ENCODE data around the gene TEAD1. TPM values are rescaled to one million over a fixed set of nuclear protein-coding genes. Genes with fewer than 3 reads are reported as not detected.

TEAD1 gene
- total RNA-seq: 10 to 100 TPM; 89.6 to 93.8 TPM
- long read RNA-seq, full-length matches to known transcripts: 1 of 26 reads
- long read RNA-seq, partial matches to known transcripts: 0 of 26 reads
- long read RNA-seq, other reads (novel, unspliced or antisense): 25 of 26 reads

DNA sequence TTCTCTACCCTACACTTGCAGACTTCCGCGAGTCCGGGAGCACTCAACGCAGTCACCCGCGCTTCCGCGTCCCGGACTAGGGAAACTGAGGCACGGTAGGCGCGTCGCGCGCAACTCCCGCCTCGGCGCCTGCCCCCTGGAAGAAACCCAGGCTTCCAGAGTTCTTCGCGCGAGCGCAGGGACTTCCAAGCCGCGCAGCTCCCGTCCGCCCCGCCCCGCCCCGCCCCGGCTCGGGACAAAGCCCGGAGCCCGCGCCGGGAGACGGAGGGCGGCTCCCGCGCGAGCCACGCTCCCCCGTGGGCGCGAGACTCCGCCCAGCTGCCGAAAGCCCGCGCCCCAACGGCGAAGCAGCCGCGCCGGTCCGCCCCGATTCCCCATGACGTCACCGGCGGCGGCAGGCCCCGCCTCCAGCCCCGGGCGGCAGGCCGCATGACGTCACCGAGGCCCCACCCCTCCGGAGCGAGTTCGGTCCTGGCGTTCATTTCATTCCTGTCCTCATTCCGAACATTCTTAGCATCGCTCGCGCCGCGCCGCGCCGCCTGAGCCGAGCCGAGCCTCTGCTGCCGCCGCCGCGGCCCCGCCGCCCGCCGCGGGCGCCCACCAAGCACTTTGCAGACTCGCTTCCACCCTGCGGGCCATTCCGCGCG is at the start of gene TEAD1:
Gene TEAD1, plus strand, starts transcription at position 498 of the 647 bp plus-strand sequence.
- intact Hi-C loops (cut with DNase I): loop anchor here (5.0 to 10.0 kb wide), 4 partner anchors 72 to 221 kb away; no protein-coding TSS in a partner anchor
- peak; percentile 95 to 98 for ATAC-seq
- peak; percentile 96 for DNase-seq

DNA sequence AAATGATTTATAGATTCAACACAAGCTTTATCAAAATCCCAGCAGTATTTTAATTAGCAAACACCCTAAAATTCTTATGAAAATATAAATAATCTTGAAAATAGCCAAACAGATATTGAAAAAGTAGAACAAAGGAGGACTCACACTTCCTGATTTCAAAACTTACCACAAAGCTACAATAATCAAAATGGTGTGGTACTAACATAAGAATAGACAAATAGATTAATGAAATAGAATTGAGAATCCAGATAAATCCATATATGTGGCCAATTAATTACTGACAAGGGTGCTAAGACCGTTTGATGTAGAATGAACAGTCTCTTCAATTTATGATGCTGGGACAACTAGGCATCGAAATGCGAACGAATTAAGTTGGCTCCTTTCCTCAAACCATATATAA is 49.6 kb upstream of the TEAD1 start:
- no peak for ATAC-seq
- intact Hi-C loops (cut with DNase I): no loop called here
- no peak for DNase-seq

DNA sequence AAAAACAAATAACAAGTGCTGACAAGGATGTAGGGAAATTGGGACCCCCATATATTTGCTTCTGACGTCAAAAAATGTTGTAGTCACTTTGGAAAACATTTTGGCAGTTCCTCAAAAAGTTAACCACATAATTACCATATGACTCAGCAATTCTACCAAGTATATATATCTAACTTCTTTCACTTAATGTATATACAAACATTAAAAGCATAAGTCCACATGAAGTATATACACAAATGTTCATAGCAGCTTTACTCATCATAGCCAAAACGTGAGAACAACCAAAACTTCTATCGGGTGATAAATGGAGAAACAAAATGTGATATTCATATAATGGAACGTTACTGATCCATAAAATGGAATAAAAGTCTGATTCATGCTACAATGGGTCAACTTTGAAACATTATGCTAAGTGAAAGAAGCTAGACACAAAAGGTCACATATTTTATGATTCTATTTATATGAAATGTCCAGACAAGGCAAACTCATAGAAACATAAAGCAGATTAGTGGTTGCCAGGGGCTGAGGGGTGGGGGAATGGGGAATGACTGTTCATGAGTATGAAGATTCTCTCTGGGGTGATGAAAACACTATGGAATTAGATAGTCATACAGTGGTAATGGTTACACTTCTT is 48.7 kb upstream of the TEAD1 start:
- DNase-seq: no peak
- intact Hi-C loops (cut with DNase I): no loop called here
- no peak for ATAC-seq

DNA sequence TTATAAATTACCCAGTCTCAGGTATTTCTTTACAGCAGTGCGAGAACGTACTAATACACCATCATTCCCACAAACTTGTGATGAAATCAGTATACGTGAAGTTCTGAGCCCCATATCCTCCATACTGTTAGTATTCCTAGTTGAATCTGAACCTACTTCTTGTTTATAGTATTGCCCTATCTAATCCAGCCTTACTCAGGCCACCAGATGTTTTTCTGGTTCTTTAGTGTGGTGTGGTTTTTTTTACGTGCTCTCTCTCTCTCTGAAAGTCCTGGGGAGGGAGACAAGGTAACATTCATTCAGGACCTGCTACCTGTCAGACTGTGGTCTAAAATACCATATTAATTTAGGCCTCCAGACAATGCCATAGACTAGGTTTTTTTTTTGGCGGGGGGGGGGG is 47.6 kb upstream of the TEAD1 start:
- intact Hi-C loops (cut with DNase I): no loop called here
- no peak for ATAC-seq
- no peak for DNase-seq

DNA sequence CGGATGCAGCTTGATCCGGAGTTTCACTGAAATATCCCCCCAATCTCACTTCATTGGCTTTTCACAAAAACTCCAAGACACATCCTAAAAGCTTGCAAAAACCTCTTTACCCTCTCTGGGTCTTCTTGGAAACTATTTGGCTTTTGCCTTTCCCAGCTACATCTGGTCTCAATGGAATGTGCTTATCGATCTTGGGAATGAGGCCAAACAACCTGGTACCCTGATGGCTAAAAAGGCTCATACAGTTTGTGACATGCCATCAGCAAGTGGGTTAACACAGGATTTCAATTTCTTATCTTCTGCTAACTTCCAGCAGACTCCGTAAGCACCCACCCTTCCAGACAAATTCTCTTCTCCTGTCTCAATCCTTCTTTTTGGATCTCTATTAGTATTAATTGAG is 45.9 kb upstream of the TEAD1 start:
- DNase-seq (no peak), ATAC-seq (no peak)
- intact Hi-C loops (cut with DNase I): no loop called here

DNA sequence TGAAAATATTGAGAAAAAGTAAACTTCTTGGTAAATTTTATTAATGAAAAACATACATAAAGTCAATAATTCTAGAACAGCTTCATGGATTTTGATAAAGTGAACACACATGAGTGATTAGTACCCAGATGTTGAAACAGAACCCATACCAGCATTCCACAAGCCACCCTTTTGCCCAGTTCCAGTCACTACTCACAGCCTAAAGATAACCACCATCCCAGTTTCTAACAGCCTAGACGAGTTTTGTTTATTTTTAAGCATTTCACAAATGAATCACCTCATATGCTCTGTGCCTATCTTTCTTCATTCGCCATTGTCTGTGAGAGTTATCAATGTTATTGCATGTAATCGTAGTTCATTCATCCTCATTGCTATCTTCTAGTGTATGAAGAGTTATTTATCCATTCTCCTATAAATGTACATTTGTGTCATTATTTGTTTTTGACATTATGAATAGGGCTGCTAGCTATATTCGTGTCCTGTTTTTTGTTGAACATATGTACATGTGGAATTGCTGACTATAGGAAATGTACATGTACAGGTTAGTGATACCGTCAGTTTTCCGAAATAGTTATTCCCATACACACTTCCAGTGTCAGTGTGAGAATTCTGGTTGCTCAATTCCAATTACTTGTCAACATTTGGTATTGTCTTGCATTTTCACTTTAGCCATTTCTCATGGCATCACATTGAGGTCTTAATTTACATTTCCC is 44.5 kb upstream of the TEAD1 start:
- no peak for DNase-seq
- intact Hi-C loops (cut with DNase I): no loop called here
- ATAC-seq: no peak

DNA sequence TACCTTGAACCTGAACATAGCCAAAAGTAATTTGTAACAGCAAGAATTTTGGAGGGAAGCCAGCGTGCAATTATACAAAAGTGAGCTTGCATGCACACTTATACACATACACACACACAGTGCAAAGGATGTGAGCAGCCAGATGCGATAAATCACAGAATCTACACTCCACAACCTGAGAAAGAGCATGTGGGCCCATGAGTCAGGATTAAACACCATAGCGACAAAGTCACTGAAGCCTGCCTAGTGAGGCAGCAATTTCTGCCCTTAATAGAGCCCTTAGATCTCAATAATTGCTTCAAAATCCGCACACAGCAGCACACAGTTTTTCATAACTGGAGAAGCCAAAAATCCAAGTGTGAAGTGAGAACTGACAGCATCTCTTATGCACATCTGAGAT is 42.6 kb upstream of the TEAD1 start:
- intact Hi-C loops (cut with DNase I): no loop called here
- ATAC-seq (no peak), DNase-seq (no peak)

DNA sequence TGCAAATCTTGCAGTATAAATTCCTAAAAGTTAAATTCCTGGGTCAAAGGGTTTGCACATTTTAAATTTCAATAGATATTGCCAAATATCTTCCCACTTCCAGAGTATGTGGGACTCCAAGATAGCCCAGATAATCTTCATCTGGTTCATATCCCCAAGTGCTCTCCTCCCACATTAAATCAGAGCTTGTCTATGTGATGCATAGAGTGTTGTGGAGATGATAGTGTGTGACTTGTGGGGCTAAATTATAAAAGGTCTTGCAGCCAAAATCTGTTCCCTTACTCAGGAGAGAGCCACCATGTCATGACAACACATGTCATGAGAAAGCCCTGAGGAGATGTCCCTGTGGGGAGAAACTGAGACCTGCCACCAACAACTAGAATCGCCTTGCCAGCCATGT is 39.9 kb upstream of the TEAD1 start:
- intact Hi-C loops (cut with DNase I): no loop called here
- no peak for DNase-seq
- no peak for ATAC-seq

DNA sequence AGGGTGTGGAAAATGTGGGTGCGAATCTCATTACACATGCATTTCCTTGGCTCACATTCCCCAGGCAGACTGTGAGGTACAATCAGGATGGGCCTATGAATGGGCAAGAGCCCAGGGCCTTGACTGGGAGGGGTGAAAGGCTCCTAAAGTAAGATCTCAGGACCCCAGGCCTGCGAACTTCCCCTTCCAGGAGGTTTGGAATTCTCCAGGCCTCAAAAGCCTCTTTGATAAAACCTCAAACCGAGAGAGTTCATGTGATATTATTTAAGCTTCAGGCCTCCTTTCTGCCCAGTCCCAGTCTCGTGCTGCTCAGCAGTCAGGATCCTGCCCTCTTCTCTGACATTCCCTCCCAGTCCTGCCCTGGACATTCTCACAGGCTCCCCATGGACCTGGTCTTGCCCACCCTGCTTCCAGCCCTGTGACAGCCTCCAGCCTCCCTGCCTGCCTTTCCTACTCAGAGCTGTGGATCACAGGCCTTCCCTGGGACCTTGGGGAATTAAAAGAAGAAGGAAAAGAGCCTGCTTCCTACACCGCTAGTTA is 37.3 kb upstream of the TEAD1 start:
- intact Hi-C loops (cut with DNase I): no loop called here

DNA sequence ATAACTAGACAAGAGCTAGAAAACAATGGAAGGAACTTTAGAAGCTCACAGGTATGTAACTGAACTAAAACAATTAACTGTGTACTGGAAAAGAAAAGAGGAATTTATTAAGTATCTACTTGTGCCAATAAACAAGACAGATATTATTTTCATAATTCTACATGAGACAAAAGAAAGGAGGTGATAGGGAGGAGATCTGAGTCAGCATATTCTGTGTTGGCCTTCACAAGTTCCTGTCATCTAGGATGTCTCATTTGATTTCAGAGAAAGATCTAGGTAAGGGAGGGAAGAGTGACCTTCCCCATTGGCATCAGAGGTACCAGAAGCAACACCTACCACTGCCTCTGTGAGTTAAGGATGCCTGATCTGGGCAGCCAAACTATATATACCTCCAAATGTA is 34.8 kb upstream of the TEAD1 start:
- intact Hi-C loops (cut with DNase I): no loop called here
- no peak for ATAC-seq
- DNase-seq: no peak

More for the DNA sequence above, 37.3 kb upstream of the TEAD1 start:
- no peak for ATAC-seq
- DNase-seq: no peak

DNA sequence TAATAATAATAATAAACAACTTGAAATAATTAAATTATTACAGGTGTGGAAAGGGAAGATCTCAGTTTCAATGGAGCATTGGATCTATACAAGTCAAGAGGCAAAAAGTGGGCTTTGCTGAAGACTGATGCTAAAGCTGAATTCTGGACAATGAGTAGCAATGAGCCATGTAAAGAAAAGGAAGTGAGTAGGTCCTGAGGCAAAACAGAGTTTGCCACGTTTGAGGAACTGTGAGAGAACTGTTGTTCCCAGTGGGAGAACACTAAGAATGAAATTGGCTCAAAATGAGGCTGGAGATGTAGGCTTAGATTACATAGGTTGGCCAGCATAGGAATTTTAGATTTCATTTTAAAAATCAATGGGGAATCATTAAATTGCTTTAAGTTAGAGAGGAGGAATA is 33.9 kb upstream of the TEAD1 start:
- DNase-seq (no peak), ATAC-seq (no peak)
- intact Hi-C loops (cut with DNase I): no loop called here

DNA sequence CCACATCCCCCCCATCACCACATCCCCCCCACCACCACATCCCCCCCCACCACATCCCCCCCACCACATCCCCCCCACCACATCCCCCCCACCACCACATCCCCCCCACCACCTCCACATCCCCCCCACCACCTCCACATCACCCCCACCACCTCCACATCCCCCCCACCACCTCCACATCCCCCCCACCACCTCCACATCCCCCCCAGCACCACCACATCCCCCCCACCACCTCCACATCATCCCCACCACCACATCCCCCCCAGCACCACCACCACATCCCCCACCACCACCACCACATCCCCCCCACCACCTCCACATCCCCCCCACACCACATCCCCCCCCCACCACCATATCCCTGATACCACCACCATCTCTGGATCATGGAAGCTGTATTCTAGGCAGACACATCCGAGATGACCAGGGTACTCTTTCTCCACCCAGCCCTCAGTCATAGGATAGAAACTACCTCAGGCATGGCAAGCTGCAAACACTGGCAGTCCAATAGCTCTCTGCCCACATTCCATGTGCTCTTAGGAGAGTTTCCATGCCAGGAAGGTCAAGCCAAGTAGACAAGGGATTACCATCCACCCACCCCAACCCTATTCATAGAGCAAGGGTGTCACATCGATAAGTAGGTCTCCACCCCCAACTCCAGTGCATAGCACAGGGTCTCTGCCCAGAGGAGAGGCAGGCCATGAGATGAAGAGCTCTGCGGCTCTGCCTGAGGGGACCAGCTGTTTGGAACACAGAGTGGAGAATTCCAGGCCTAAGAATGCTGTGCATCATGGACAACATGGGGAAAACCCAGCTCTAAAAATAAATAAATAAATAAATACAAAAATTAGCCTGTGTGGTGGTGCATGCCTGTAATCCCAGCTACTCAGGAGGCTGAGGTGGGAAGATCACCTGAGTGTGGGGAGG is 33.0 kb upstream of the TEAD1 start:
- intact Hi-C loops (cut with DNase I): no loop called here
- no peak for DNase-seq
- no peak for ATAC-seq

DNA sequence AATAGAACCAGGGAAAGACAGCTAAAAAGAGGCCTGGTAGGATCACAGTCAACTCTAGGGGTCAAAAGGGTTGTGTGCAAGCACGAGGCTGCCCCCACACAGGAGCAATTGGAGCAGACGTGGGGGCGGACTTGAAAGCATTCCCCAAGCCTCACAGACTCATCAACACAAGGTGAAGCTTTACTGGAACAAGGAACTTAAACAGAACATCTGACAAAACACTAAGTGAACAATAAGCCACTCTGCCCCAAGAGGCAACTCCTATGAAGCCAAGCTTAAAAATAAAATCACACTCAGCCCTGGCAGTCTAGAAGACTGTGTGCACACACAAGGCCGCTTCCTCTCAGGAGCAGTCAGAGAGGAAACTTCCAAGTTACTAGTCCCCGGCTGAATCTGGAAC is 32.2 kb upstream of the TEAD1 start:
- ATAC-seq (peak in 1 of 2 donors; percentile 25), DNase-seq (no peak)
- intact Hi-C loops (cut with DNase I): no loop called here

DNA sequence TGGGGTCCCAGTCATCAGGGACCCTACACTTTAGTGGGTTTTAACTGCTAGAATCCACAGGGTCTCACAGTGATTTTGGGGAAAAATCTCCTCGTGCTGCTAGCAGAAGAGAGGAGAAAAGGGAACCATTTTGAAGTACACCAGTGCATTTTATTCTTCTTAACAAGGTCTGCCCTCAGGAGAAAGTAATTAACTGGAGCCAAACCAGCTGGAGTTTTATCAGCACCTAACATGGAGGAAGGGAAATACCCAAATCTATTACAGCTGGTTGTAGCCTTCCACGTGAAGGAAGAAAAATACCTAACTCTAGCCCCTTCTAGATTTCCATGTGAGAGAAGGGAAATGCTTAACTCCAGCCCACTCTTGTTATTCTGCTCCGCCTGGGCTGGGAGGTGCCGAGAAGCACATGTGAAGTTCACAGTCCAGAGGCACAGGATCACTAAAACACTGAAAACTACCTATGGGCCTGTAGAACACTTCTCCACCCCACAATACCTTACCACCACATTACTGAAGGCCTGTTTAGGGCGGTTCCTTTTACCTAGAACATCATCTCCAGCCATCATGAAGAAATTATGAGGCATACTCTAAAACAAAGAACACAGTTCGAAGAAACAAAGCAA is 31.3 kb upstream of the TEAD1 start:
- intact Hi-C loops (cut with DNase I): no loop called here
- DNase-seq (no peak), ATAC-seq (no peak)

DNA sequence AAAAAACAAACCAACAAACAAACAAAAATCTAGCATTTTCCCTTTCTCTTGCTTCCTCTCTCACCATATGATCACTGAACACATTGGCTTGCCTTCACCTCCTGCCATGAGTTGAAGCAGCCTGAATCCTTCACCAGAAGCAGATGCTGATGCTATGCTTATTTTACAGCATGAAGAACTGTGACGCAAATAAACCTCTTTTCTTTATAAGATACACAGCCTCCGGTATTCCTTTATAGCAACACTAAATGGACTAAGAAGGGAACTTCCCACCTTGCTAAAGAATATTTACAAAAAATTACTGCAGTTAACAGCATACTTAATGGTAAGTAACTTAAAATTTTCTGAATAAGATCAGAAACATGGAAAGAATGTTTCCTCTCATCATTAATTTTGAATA is 27.7 kb upstream of the TEAD1 start:
- DNase-seq (no peak), ATAC-seq (no peak)
- intact Hi-C loops (cut with DNase I): no loop called here

DNA sequence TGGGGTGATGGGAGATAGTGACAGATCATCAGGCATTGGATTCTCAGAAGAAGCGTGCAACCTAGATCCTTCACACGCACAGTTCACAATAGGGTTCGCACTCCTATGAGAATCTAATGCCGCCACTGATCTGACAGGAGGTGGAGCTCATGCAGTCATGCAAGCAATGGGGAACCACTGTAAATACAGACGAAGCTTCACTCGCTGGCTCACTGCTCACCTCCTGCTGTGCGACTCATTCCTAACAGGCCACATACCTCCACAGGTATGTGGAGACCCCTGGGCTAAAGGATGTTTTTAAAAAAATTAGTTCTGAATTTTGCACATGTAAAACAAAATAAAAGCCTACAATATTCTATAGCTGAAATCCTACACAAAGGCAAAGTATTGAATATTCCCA is 20.5 kb upstream of the TEAD1 start:
- intact Hi-C loops (cut with DNase I): no loop called here
- DNase-seq: no peak
- no peak for ATAC-seq

DNA sequence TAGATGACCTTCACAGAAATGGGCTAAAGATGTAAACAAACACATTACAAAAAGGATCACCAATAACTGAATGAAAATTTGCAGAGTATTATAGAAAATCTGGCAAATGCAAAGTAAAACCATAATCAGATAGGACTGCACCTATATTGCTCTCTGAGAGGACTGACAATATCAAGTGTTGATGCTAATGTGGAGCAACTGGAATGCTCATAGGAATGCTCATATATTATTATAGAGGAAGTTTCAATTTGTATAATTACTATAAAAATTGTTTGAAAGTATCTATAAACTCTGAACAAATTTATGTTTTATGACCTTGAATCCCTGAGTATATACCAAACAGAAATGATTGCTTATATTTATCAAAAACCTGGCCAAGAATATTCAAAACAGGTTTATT is 18.4 kb upstream of the TEAD1 start:
- no peak for ATAC-seq

DNA sequence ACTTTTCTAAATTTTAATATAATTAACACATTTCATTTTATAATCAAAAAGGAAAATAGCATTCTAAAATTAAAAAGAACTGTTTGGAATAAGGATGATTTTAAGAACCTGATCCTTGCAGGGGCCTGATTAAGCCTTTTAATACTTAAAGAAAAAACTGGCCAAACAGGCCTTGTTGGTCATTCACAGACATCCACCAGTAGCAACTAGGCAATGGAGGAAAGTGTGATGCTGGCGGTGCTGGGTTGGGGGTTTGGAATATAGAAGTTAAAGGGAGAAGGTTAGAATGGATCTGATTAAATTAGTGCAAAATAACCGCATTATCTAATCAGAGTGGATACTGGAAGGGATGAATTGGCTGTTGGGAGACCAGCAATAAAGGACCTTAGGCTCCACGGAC is 16.9 kb upstream of the TEAD1 start:
- DNase-seq (no peak), ATAC-seq (no peak)
- intact Hi-C loops (cut with DNase I): no loop called here

More for the DNA sequence above, 18.4 kb upstream of the TEAD1 start:
- intact Hi-C loops (cut with DNase I): no loop called here
- no peak for DNase-seq

DNA sequence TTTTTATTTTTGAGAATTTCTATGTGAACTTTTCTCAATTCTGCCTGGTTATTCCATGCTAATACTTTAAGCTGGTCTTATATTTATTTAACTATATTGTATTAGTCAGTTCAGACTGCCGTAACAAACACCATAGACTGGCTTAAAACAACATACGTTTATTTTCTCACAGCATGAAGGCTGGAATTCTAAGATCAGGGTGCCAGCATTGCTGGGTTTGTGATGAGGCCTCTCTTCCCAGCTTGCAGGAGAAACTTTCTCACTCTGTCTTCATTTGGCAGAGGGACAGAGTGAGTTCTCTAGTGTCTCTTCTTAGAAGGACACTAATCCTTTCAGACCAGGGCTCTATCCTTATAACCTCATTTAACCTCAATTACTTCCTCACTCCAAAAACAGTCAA is 16.2 kb upstream of the TEAD1 start:
- ATAC-seq: no peak
- intact Hi-C loops (cut with DNase I): no loop called here
- DNase-seq: no peak
